SK-N-DZ (cell line): Measurements from ENCODE around the gene DSG4. TPM values are rescaled to one million over a fixed set of nuclear protein-coding genes. Genes with fewer than 3 reads are reported as not detected.
"Not testable (repeated sequence)": the region's sequence is repeated elsewhere in the genome, so short reads cannot be mapped to it uniquely, and the experiment has no call there.

Experiments used
- DNase-seq: peaks from one replicate; pipeline ENCODE4 v3.0.0-alpha.2; 2015; ENCODE audit warnings: low spot score
- polyA plus RNA-seq, 2 experiments: library from polyadenylated mRNA; depleted of rRNA; stranded (reverse); fragments of >200 nt; gene quantifications; 2 replicates each; pipeline ENCODE4 v1.2.3, GENCODE V29; 2014

Gene DSG4
- not detected in 2 replicates for polyA plus RNA-seq (2014; cell fraction: cytosol; rRNA removed)
- polyA plus RNA-seq (2014; cell fraction: nucleus; rRNA removed), result not detected in 2 replicates

- DNase-seq, result no peak
These were observed at the start of gene DSG4 for GRCh38 chr18:31376477-31376876. Gene DSG4, plus strand, starts transcription at chr18:31376777. Its CDS starts 135 bp downstream, at chr18:31376912.

GRCh38 chr18:31329787-31330438 is 46.7 kb upstream of the DSG4 start:
- no peak for DNase-seq

DNA sequence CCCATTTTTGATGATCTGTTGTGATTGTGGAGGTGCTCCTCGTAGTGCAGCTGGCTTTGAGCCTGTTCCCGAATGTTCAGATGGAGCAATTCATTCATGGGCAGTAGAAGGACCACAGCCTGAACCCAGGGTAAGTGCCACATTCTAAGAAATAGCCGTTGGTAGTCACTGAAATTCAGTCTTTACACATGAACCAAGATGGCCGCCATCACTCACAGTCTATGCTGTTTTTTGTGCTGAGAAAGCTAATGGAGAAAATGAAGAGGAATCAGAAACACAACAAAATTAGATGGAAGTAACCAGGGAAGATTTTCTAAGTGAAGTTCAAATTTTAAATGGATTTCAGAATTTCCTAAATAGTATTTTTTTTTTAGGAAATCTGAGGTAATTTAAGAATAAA is 33.1 kb upstream of the DSG4 start:
- no peak for DNase-seq

DNA sequence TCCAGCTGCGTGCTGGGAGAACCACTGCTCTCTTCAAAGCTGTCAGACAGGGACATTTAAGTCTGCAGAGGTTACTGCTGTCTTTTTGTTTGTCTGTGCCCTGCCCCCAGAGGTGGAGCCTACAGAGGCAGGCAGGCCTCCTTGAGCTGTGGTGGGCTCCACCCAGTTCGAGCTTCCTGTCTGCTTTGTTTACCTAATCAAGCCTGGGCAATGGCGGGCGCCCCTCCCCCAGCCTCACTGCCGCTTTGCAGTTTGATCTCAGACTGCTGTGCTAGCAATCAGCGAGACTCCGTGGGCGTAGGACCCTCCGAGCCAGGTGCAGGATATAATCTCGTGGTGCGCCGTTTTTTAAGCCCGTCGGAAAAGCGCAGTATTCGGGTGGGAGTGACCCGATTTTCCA is 23.2 kb upstream of the DSG4 start:
- DNase-seq, result not testable (repeated sequence)

GRCh38 chr18:31354990-31355389 is 21.6 kb upstream of the DSG4 start:
- no peak for DNase-seq

DNA sequence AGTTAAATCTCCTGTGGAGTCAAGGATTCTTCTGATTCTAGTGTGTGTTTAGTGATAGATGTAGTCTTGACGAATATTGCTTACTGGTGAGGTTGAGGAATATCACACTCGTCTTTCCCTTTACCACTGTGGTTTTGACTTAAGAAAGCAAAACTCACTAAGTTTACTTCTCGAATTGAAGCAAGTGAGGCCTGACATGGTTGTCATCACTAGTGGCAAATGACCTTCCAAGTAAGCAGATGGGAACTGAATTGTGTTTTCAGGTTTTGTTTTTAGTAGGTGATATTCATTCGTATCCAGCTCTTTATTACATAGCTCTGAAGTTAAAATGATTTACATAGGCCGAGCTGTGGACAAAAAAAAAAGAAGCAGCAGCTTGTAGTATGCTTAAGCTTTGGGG is 20.6 kb upstream of the DSG4 start:
- no peak for DNase-seq

DNA sequence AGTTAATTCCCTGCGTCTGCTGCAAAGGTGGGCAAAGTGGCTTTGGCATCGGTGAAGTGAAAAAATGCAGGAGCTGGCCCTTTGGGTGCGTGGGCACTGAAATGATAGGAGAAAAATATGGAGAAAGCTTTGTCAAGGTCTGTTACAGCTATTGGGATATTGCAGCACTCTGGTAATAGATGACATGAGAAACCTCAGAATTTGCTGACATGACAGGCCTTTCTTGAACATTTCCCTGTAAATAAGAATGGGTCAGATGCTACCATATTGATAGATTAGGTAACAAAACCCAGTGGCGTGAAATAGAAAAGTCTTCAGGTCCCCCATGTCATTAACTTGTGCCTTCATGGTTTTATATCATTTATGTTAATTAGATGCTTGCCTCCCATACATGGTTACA is 12.4 kb upstream of the DSG4 start:
- DNase-seq, result no peak

DNA sequence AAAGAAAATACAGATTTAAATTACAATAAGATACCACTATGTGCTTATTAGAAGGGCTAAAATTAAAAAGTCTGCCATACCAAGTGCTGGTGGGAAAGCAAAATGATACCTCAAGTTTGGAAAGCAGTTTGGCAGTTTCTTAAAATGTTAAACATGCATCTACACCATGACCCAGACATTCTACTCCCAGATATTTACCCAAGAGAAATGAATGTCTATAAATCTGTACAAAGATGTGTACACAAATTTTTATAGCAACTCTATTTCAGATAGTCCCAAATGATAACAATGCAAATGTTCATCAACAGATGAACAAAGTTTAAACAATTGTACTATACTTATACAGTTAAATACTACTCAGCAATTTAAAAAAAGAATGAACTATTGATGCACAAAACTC is 7.1 kb upstream of the DSG4 start:
- no peak for DNase-seq

DNA sequence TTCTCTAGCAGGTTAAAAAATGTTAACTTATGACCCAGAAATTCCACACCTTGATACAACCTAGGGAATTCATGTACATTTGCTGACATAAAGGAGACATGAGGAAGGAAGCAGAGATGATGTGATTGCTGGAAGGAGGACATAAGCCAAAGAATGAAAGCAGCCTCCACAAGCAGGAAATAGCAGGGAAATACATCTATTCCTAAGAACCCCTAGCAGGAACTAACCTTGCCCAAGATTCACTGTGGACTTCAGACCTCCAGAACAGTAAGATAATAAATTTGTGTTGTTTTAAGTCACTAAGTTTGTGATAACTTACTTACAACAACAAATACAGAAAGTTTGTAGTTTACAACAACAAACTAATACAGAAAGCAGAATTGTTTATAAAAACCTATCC is 4.6 kb upstream of the DSG4 start:
- DNase-seq, result no peak

GRCh38 chr18:31373641-31374040 is 2.9 kb upstream of the DSG4 start:
- DNase-seq, result no peak

GRCh38 chr18:31380912-31381311 is 4.3 kb downstream of the DSG4 start:
- DNase-seq, result no peak

DNA sequence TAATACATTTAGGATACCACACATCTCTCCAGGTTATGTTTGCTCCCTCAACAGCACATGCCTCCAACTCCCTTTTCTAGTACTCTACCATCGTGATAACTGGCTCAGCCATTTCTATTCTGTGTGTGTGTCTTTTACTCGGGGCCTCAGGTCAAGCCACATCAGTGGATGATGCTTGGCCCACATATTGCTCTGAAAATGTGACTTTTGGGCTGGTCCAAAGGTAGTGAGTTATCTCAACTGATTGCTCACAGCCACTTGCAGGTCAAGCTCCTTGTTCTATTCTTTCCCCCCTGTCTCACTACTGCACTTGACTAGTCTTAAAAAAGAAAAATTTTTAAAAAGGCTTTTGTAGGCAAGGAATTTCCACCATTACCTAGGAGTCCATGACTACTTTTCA is 5.5 kb downstream of the DSG4 start:
- no peak for DNase-seq

DNA sequence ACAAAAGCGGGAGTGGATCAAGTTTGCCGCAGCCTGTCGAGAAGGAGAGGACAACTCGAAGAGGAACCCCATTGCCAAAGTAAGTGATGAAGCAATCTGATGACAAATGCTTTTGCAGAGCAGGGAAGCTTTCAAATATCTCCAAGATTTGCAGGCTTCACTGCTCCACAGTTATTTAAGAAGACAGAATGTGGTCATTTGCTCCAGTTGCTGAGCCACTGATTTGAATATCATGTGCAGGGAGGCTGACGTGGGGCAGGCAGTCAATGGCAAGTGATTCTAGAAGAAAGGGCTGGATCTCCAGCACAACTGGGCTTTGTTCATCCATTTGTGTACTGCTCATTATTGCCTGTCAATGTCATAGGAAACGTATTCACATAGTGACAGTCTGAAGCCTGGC is 10.2 kb downstream of the DSG4 start:
- DNase-seq, result no peak

GRCh38 chr18:31393286-31393685 is 16.7 kb downstream of the DSG4 start:
- no peak for DNase-seq

DNA sequence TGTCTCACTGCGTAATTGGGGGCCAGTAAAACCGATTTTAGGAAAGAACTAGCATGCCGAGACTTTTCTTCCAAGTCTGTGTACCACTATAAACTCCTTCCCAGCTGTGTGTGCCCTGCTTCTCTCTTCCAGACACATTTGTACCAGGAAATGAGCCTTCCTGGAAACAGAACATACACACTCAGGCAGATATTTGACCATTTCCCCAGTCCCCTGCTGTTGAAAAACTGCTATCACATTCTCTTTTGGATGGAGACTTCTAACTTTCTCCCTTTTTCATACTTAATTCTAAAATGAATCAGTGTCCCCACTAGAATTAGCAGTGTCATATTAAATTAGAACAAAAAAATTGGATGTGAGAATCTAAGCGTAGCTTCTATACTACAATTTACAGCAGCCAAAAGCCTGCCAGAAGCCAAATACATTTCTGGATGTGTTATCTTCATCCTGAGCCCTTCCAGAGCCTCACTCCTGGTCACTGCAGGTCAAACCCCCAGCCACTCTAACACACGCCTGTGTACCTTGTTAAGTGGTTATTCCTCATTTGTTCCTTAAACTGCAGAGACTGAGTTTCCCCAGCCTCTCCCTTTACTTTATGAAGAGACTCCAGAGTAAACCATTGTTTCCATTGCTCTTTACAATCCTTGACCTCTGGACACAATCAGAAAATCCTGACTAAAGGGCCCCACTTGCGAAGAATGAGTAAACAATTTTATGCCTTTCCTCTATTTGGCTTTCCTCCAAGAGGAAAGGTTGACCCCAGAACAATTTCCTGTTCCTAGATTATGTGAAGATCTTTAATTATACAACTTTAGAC is 20.4 kb downstream of the DSG4 start:
- no peak for DNase-seq

DNA sequence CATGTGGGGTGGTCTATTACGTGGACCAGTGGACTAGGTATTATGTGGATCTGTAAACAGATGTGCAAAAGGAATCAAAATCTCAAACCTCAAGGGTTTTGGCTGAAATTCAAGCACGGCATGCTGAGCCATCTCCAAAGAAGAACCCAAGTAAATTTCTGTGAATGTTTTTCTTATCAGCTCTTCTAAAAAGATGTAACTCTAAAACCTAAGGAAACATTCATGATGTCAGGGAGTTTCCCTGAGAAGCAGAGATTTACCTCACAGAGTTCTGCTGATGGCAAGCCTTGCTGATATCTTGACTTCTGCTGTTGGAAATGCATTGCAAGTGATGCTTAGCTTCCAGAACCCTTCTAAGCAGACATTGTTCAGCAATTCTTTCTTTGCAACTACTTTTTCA is 21.6 kb downstream of the DSG4 start:
- DNase-seq, result no peak

- DNase-seq, result no peak
These were observed 22.9 kb downstream of the DSG4 start for GRCh38 chr18:31399306-31400032.

DNA sequence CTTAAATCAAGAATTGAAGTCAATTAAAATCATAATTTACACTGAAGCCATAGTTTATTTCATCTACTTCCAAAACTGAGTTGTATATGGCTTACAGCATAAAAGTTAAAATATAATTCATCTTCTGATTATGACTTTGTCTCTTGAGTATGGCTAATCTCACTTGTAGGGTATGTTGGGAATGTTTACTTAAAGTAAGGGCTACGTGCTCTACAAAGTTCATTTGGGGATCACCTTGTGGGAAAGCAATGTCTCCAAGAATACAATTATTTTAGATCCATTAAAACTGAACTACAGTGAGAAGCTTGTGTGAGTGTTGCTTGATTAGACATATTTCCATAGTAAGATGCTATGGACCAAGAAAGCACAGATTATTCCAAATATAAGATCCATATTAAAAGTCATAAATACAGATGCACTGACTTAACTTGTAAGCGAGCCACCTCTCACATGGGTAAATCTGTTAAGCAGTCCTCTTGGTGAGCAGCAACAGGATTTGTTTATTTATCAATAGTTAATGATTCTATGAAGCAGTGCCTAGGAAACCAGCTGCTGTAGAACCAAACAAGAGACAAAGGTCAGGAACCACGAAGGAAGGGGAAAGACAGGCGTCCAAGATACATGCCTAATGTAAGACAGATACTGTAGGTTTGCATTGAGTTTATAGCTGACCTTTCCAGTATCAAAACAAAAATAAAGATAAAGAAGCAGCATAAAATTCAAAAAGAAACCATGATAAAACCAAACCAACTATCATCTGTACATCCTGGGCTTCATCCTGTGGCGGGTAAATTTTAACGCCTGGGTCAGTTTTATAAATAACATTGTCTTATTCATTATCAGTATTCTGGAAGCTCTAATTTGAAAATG is 24.8 kb downstream of the DSG4 start:
- no peak for DNase-seq

DNA sequence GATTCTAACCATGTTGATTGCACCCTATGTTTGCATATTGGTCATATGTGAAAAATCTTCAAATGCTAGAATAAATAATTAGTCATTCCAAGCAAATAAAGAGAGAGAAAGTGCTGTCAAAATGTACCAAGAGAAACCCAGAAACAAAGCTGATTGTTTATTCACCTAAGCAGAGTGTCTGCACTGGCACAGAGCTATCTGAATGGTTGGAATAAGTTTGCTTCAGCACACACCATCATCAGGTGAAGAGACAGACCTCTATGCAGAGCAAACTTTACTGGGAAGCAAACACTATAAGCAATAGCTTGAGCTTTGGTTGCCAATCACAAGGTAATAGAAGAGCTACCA is 25.4 kb downstream of the DSG4 start:
- no peak for DNase-seq

DNA sequence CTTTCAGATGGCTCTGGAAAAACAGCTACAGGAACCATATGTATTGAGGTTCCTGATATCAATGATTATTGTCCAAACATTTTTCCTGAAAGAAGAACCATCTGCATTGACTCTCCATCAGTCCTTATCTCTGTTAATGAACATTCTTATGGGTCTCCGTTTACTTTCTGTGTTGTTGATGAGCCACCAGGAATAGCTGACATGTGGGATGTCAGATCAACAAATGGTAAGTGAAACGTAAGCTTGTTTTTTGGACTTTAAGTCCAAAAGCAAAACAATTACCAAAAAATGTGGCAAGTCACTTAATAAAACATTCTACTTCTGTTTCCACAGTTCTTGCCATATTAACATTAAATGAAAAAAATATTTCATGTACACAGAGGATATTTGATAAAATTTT is 26.8 kb downstream of the DSG4 start:
- no peak for DNase-seq

- no peak for DNase-seq
These were observed 31.1 kb downstream of the DSG4 start for GRCh38 chr18:31407649-31408048.

- DNase-seq, result no peak
These were observed 32.7 kb downstream of the DSG4 start for GRCh38 chr18:31409276-31409675.
